HFF-Myc (cell line): ENCODE measurements around the gene NUP188.

Experiments used
- DNase-seq: peaks from one replicate; pipeline ENCODE4 v3.0.0-alpha.2; 2011; ENCODE audit warnings: low read depth; ENCODE audit errors: extremely low read depth
- H3K4me3 ChIP-seq: replicated peaks from 2 replicates; pipeline ENCODE4 v1.5.1; 2011; ENCODE audit warnings: low read depth, mild to moderate bottlenecking, control low read depth, low read length
- TF ChIP-seq, protein P1 (sequence below): IDR thresholded peaks from 2 replicates; pipeline ENCODE4 v1.5.1; 2012; ENCODE audit warnings: mild to moderate bottlenecking, low read depth, low read length, control low read depth; ENCODE audit errors: missing control alignments

NUP188 gene

GRCh38 chr9:129036923-129037766, 89.6 kb downstream of the NUP188 start:
- TF ChIP-seq, protein P1, sequence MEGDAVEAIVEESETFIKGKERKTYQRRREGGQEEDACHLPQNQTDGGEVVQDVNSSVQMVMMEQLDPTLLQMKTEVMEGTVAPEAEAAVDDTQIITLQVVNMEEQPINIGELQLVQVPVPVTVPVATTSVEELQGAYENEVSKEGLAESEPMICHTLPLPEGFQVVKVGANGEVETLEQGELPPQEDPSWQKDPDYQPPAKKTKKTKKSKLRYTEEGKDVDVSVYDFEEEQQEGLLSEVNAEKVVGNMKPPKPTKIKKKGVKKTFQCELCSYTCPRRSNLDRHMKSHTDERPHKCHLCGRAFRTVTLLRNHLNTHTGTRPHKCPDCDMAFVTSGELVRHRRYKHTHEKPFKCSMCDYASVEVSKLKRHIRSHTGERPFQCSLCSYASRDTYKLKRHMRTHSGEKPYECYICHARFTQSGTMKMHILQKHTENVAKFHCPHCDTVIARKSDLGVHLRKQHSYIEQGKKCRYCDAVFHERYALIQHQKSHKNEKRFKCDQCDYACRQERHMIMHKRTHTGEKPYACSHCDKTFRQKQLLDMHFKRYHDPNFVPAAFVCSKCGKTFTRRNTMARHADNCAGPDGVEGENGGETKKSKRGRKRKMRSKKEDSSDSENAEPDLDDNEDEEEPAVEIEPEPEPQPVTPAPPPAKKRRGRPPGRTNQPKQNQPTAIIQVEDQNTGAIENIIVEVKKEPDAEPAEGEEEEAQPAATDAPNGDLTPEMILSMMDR = no peak
- no peak for DNase-seq
- peak overlapping the region; percentile 95 for H3K4me3 ChIP-seq

DNA sequence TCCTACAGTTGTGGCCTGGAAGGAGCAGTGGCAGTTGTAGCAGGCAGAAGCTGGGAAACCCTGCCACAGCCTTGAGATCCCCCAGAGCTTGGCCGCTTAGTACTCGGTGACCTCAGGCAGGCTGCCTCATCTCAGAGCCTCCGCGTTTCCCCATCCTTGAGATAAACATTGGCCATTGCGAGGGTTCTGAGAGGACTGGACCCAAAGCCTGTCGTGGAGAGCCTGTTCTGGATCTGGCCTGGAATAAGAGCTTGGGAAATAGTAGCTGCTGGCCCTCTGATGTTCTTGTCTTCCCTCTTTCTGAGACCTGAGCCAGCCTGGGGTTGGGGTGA, 90.2 kb downstream of the NUP188 start:
- no peak for DNase-seq
- TF ChIP-seq, protein P1 = no peak
- peak overlapping the region; percentile 95 for H3K4me3 ChIP-seq

GRCh38 chr9:129038109-129038852, 90.8 kb downstream of the NUP188 start:
- H3K4me3 ChIP-seq = no peak overlapping the region
- TF ChIP-seq, protein P1 = no peak
- DNase-seq = no peak

DNA sequence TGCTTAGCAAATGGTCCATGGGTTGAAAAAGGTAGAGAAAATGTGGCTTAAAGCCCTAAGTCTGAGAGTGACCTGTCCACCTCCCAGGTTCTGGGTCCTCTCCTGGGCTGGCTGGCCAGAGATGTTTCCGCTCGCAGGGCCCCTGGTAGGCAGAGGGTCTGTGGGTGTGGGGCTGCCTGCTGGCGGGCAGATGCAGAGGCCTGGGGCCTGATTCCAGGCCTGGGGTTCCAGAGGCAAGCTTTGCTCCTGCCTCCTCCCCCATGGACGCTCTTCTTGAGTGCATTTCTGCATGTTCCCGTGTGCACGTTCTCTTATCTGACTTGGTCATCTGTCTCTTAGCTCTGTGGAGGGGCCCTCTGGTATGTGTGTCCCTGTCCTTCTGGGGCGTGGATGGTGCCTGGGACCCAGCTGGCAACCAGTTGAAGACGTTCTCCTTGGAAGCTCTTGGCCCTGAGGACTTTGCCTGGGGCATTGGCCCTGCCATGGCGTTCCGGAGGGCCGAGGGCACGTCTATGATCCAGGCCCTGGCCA, 92.7 kb downstream of the NUP188 start:
- TF ChIP-seq, protein P1 = no peak
- no peak overlapping the region for H3K4me3 ChIP-seq
- DNase-seq = no peak

DNA sequence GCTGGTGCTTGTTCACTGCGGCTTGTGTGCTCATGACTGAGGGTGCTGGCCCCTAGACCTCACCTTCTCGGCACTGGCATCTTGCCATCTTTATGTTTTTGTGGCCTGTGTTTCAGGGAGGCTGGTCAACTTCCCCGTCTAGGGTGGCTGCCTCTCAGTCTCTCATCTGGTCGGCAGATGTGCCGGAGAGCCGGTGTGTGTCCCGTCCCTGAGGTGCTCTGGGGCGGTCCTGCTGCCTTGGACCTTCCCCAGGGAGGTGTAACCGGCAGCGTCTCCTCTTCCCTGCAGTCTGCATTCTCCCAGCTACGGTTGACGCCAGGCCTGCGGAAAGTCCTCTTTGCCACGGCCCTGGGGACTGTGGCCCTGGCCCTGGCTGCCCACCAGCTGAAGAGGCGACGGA, 94.5 kb downstream of the NUP188 start:
- DNase-seq = no peak
- TF ChIP-seq, protein P1 = no peak
- H3K4me3 ChIP-seq = no peak overlapping the region

DNA sequence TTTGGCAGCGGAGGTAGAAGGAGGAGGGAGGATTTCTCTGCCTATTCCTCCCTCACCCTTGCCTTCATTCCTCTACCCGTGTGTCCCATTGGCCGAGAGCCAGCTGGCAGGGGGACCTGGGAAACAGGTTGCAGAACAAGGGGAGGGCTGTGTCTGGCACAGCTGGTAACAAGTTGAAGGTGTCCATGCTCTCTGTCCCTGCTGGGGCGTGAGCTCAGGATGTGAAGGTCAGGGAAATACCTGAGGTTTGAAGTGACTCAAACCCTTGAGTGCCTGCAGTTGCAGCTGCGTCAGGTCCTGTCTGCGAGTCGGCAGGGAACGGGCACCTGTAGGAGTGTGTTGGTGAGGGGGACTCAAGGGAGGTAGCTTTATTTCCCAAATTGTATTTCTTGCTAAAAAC, 105.1 kb downstream of the NUP188 start:
- no peak for DNase-seq
- no peak overlapping the region for H3K4me3 ChIP-seq
- TF ChIP-seq, protein P1 = no peak
